ENCODE data around the gene NEK1.

DNA sequence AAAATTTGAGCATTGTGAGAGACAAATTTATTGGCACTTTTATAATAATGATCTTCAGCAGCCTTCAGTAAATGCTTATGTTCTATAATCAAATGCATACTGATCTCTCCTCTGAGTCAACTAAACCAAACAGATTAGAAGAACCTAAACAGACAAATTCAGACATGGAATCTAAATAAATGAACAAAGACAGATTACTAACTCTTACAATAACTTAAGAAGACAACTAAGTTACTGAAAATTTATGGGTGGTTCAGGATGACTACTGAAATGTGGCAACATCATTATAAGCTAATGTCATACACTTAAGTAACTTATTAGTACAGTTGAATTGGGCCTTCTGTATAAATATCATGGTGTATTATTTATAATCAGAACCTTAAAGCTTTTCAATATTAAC lies 127.3 kb downstream of the NEK1 start:
- TF ChIP-seq, protein P1, sequence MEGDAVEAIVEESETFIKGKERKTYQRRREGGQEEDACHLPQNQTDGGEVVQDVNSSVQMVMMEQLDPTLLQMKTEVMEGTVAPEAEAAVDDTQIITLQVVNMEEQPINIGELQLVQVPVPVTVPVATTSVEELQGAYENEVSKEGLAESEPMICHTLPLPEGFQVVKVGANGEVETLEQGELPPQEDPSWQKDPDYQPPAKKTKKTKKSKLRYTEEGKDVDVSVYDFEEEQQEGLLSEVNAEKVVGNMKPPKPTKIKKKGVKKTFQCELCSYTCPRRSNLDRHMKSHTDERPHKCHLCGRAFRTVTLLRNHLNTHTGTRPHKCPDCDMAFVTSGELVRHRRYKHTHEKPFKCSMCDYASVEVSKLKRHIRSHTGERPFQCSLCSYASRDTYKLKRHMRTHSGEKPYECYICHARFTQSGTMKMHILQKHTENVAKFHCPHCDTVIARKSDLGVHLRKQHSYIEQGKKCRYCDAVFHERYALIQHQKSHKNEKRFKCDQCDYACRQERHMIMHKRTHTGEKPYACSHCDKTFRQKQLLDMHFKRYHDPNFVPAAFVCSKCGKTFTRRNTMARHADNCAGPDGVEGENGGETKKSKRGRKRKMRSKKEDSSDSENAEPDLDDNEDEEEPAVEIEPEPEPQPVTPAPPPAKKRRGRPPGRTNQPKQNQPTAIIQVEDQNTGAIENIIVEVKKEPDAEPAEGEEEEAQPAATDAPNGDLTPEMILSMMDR (conservative IDR thresholded peaks at IDR 0.05), result no peak
- no peak for TF ChIP-seq EZH2 (IDR thresholded peaks at IDR 0.05; ENCODE audit: low read depth)

Measured in PC-9 (cell line).